GM19397 (cell line): ENCODE measurements around the gene GSC2.
"Not testable (repeated sequence)": the region's sequence is repeated elsewhere in the genome, so short reads cannot be mapped to it uniquely, and the experiment has no call there.

Experiments
- ATAC-seq: cut with Tn5 transposase; IDR thresholded peaks from one replicate; pipeline ENCODE4 v1.9.1; 2021; ENCODE audit warnings: mild to moderate bottlenecking, moderate library complexity; ENCODE audit not compliant: unreplicated experiment

GSC2 gene

DNA sequence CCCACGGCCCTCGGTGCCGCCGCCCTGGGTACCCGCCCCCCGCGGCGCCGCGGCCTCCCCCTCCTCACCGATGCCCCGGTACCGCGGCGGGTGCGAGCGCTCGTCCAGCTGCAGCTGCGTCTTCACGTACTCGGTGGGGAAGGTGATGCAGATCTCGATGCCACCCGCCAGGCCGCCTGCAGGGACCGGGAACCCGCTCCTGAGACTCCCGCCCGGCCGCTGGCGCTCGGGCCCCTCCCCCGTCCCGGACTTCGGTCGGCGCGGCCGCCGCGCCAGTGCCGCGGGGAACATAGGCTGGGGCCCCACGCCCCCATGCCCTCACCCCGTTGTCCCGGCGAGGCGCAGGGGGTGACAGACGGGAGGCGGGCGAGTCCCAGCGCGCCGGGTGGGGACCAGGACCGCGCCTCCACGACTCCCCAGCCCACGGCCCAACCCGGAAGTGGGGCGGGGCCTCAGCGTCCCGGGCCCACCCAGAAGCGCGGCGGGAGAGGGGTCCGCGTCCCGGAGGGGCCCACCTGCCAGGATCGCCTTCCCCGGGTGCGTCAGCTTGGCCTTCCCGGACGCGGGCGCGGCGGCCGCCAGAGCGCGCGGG lies 28.1 kb upstream of the GSC2 start:
- peak; percentile 32 for ATAC-seq

DNA sequence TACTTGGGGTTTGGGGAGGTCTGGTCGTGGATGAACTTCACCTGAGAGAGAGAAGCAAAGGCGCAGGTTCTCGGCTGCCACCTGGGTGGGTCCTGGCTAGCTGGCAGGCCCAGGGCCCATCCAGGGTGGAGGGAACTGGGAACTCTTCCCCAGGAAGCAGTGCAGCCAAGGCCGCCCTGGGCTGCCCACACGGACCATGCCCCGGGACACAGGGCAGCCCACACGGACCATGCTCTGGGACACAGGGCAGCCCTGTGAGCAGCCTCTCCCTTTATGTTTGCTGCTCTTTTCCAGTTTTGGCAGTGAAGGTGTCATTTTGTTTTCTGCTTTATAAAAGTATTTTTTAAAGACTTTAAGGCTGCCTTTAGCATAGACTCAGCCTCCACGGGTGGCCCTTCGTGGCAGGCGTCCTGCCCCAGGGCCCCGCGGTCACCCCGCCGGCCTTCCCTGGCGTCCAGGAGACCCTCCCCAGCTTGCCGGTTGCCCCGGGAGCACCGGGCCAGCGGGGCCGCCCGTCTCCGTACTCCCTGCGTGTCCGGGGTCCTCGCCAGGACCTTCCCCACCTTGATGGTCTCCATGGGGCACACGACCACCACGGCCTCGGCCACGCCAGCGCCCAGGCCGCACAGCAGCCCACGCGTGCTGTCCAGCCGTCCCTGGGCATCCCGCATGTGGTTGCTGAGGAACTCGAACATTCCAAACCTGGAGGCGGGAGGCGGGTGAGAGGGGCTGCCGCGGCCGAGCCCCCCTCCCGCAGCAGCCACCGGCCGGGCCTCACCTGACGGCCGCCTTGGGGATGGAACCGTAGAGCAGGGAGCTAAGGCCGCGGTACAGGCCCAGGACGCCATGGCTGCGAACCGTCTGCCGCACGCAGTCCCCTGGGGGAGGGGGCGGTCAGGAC lies 27.3 kb upstream of the GSC2 start:
- ATAC-seq, result no peak

DNA sequence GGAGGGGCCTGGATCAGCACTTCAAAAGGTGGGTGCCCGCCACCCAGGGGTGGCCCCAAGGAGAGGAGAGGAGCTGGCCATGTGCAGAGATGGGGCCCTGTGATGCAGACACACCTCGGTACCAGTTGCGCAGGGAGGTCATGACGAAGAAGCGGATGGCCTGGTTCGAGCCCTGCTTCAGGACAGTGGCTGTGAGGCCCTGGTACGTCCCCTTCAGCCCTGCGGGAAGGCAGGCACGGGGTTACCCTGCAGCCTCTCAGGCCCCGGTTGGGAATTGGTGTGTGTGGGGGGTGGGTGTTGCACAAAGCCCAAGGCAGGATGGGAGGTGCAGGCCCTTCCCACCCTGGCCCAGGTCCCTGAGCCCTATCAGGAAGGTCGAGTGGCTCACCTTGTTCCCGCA lies 26.6 kb upstream of the GSC2 start:
- no peak for ATAC-seq

DNA sequence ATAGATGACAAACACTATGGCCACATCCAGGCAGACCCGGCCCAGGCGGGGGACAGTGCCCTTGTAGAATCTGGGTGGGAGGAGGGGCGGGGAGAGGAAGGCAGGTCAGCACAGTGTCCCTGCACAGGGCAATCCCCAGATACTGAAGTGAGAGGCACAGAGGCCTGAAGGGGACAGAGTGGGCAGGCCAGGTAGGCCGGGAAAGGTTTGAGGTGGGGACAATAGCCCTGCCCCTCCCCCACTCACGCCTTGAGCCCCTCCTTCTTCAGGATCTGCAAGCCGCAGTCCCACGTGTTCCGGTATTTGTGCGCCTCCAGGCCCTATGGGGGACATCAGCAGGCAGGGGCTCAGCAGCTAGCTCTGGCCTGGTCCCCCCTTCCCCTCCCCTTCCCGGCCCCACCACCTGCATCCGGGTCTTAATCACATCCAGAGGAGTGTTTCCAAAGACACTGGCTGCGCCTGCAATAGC lies 26.1 kb upstream of the GSC2 start:
- ATAC-seq, result no peak

DNA sequence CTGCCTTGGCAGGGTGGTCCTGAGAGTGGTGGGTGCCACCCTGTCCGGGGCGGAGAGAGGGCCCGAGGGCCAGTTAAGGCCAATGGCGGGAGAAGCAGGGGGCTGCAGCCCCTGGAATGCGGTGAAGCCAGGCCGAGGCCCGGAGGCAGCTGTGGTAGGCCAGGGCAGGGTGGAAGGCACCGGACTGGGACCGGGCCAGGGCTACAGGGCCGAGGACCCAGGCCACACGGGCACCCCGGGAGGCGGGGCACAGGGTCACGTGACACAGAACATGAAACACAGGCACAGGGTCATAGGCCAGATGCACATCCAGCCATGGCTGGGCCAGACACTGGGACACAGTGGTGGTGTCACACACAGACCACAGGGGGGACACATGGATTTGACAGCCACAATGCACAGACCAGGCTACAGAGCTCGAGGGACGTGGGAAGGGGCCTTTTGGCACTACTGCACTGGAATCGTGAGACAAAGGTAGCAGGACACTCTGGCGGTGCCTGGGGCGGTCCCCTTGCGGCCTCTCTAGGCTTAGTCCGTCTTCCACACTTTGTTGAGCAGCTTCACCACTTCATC lies 25.6 kb upstream of the GSC2 start:
- ATAC-seq, result no peak

DNA sequence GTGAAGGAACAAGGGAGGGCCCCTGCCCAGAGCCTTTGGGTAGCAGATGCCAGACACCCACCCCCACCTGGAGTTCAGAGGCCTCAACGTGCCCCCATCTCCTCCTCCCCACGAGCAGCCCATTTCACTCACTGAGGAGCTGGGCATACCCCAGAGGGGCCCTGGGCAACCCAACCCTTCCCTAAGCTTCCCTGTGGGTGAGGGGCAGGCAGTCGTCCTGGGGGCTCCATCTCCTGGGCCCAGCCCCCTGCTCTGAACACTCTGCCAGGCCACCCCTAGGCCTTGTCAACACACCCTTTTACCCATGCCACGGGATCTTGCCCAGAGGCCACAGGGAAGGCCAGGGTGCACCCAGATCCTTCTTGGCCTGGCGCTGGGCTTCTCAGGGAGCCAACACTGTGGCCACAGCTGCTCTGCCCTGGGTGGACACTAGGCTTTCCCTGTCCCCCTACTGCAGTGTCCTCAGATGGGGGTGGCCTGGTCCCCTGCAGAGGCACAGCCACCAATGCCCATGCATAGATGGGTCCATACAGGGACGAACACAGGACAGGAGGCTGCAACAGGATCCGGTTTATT lies 25.0 kb upstream of the GSC2 start:
- ATAC-seq, result no peak

DNA sequence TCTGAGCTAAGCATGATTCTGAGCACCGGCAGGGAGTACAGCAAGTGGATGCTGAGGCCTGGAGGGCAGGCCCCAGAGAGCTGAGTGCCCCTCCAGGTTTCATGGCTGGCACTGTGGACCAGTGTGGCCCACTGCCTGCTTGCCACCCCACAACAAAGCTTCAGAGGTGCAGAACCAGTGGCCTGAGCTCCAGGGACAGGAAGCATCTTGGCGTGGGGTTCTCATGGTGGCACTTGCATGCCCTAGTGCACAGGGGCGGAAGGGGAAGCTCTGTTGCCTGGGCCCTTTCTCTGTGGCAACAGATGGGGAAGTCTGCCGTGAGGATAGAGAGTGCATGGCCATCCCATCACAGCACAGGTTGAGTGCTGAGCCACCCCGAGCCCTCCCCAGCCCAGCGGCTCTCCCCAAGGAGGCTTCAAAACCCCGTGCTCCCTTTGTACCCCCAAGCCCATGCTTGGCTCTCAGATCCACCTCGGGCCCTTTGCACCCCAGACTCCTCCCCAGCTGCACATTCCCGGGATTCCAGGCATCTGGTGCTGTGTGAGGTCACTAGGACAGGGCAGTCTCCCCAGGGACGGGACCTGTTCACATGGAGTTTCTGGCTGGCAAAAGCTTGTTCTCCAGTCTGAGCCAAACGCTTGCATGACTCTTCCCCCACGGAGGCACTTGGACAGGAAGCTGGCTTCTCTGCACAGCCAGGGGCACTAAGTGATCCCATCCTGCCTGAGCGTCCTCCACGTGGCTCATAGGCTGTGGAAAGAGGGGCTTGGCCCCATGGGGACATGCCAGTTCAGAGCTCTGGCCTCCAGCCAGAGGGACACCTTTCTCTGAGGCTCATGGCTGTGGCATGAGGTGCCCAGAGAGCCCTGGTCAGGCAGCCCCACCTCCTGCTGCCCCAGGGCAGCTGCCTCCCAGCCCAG lies 24.3 kb upstream of the GSC2 start:
- no peak for ATAC-seq

DNA sequence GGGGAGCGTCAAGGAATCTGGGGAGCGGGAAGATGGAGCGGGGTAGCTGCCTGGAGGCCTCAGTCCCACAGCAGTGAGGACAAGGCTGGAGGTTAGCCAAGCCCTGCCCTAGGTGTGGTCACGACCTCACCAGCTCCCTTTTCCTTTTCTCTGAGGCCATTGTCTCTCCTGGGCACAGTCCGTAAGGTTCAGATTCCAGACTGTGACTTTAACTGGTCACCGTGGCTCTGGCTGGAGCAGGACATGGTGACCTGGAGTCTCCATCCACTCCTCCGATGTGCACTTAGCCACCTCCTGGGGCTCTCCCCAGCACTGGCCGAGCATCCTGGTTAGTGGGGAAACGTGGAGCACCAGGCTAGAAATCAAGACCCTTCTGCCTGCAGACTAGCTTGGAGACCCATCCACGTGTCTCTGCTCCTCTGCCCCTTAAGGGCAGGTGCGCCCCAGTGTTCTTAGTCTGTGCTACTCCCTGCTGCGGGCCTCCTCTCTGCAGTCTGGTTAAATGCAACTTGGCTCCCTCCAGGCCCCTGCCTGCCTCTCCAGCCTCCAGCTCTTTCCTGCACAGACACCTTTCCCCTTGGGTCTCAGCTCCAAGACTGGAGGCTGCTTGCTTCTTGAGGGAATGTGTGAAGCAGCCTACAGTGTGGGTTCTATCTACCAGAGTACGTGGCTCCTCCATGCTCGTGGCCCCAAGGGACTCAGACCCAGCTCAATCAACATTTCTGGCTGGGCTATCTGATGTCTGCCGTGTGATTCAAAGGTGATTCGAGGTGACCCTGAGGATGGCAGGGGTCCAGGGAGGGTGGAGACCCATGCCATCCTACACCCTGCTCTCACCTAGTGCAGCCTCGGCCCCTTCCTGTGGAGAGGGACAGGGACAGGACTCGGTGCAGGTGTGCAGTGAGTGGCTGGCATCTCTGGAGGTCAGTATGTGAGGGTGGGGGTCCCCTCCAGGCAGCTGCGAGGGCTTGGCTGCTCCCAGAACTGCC lies 23.2 kb upstream of the GSC2 start:
- ATAC-seq, result no peak

DNA sequence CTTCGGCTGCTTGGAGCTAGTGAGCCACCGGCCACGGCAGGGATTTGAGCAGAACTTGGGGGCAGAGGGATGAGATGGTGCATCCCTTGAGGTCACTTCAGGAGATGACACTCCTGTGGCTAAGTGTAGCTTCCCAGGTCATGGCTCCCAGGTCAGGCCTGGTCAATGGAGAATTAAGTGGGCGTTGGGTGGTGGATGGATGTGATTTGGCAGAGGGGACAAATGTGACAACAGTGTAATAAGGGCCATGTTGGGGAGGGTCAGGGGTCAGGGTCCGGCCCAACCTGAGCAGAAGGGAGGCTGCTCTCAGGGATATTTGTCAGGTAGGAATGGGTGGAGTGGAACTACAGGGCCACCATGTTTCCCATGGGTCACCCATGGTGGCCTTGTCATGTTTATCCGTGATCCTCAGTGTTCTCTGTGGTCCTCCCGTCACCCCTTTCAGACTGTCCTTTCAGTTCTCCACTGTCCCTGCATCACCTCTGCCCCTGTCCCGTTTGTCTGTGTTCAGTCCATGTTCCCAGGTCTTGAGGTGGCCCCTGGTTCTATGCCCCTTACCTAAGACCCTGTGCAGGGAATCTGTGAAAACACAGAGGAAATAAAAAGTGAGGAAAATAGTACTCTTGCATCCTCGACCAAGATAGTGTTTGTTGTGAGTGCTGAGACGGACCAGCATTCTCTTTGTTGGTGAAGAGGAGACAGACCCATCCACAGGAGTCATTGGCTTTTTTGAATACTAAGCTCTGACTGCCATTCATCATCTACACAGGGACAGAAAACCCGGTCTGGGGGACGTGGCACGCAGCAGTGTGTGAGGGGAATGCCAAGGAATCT lies 22.3 kb upstream of the GSC2 start:
- ATAC-seq, result no peak

DNA sequence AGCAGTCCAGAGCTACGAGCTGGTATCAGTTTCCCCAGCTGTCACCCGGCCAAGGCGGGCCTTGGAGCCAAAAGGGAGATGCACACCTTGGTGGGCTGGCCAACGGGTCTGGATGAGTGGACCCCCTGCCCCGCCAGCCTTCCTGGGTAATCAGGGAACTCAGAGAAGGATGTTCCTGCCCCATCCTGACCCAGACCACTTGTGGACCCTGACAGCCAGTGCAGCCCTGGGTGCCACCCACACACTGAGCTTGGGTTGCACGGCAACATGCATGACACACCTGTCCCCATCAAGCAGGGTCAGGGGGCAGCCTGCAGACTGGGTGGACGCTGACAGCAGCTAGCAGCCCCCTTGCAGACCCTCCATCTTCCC lies 19.8 kb upstream of the GSC2 start:
- no peak for ATAC-seq

DNA sequence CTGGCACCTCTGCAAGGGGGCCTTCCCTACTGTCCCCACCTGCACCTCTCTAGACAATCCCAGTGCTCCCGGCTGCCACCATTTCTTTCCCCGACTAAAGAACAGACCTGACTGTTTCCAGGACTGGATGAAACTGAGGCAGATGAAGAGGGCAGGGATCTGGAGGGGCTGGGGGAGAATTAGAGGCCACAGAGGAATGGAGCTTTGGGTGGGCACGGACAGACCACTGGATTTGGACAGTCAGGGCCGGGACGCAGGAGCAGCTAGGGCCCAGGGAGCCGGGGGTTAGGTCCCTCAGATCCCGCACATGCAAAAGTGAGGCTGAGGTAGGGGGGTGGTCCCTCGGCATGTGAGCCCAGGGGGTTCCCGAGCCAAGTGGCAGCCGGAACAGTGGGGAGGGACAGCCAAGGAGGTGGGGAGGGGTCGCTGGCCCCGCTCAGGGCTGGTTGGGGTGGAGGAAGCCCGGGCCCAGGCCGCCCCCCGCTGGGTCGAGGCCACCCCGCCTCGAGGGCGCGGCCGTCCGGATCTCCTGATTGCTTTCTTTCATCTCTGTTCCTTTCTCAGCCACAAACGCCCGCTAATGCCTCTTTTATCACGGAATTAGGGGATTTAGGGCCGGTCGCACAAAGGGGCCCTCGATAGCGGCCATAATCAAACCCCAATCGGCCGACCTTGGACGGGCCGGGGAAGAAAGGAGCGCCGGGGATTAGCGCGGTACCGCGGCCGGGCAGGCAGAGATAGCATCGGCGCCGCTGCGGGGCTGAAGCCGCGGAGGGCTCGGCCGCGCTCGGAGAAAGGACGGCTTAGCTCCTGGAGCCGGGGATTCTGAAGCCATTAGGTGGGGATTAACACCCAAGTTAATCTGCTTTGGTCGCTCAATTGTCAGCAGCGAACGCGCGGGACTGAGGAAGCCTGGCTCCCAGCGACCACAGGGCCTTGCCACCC lies 19.2 kb upstream of the GSC2 start:
- ATAC-seq, result no peak

DNA sequence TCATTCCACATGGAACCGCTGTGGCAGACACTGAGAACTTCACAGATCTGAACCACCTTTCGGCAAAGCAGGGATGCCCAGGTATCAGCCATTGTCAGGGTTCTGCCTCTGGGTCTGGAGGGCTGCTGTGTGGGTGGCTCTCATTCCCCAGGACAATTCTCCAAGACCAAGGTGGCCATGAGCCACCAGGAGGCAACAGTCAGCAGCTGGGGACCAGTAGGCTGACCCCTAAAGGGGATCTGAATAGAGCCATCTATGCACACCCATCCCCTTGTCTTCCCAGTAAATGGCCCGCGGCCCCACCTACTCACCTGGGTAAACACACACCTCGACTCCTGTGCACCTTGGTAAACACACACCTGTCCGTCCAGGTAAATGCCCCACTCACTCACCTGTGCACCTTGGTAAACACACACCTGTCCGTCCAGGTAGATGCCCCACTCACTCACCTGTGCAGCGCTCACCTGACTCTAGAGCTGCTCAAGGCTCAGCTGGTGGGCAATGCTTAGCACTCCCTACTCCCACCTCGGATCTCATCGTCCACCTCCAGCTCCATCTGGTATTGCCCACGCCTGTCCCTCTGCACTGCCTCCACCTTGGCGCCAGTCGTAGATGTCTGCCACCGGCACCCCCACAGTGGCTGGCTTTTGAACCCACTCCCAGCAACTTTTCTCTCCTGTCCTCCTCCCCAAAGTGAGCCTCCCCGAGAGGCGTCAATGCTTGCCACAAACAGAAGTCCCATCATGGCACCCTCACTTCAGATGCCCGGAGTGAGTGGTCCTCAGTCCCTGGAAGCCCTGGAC lies 18.2 kb upstream of the GSC2 start:
- ATAC-seq, result no peak

DNA sequence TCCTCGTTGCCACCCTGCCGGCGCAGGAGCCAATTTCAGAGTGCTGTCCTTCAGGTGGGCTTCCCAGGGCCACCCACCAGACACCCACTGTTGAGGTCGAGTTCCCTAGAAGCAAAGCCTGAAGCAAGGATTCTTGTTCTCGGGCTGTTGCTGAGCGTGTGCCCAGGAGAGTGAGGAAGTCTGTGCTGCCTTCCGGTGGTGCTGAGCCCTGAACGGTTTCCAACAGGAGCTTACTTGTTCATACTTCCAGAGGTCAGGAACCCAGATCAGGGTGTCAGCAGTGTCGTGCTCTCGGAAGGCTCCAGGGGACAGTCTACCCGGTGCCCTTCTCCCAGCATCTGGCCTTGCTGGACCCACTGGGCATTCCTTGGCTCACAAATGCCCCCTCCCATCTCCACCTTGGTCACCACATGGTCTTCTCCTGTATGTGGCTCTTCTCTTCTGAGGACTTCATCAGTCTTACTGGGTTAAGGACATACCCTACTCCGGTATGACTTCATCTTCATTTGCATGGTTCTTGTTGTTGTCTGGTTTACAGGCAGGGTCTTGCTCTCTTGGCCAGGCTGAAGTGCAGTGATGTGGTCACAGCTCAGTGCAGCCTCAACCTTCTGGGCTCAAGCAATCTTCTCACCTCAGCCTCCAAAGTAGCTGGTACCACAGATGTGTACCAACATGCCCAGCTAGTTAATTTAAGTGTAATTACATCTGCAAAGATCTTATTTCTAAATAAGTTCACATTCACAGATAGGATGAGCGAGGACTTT lies 17.2 kb upstream of the GSC2 start:
- ATAC-seq, result no peak

DNA sequence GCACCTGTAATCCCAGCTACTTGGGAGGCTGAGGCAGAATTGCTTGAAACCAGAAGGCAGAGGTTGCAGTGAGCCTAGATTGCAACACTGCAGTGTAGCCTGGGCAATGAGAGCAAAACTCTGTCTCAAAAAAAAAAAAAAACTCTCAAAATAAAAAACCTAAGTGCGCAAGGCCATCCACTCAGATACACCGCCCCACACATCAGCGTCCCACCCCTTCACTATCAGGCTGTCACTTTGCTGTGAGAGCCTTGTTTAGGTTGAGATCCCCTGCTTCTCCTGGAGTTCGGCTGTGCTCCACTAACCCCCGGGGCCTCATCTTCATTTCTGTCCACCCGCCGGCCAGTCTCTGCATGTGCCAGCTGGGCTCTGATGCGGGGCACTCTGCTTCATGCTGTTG lies 16.3 kb upstream of the GSC2 start:
- no peak for ATAC-seq

DNA sequence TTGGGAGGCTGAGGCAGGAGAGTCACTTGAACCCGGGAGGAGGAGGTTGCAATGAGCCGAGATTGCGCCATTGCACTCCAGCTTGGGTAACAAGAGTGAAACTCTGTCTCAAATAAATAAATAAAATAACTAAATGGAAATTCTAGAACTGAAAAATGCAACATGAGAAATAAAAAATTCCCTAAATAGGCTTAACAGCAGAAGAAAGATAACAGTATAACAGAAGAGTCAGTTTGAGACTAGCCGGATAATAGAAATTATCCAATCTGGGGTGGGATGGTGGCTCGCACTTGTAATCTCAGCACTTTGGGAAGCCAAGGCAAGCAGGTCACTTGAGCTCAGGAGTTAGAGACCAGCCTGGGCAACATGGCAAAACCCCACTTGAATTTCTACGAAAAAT lies 14.3 kb upstream of the GSC2 start:
- ATAC-seq, result no peak

DNA sequence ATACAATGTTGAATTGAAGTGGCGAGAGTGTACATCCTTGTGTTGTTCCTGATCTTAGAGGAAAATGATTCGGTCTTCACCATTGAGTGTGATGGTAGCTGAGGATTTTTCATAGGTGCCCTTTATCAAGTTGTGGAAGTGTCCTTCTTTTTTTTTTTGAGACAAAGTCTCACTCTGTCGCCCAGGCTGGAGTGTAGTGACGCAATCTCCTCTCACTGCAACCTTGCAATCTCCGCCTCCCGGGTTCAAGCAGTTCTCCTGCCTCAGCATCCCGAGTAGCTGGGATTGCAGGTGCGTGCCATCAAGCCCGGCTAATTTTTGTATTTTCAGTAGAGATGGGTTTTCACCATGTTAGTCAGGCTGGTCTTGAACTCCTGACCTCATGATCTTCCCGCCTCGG lies 8.6 kb upstream of the GSC2 start:
- ATAC-seq, result not testable (repeated sequence)
